CD14-positive monocyte (primary cell): ENCODE results near the gene C2orf76. TPM values are rescaled to one million over a fixed set of nuclear protein-coding genes. Genes with fewer than 3 reads are reported as not detected.

Experiments
- DNase-seq, 3 donors: peaks; one replicate each; pipeline ENCODE4 v3.0.0-alpha.2; 2011 to 2022
- H2AFZ ChIP-seq: 2 replicates; pipeline ENCODE4 v1.6.0; 2012; ENCODE audit warnings: mild to moderate bottlenecking, low read depth, low read length, inconsistent platforms; ENCODE audit not compliant: insufficient read depth, poor library complexity, severe bottlenecking
- H3K27ac ChIP-seq, 2 donors: 1 replicate in 1 of 2; 2 replicates in 1 of 2; pipeline ENCODE4 v1.5.1; 2012 to 2013; ENCODE audit warnings: low read length in 2 of 2, control low read depth in 1 of 2, inconsistent platforms in 1 of 2, low read depth in 1 of 2, mild to moderate bottlenecking in 1 of 2
- H3K27me3 ChIP-seq, 2 donors: one replicate each; pipeline versions ENCODE4 v1.6.0 to v1.6.1; 2011 to 2013; ENCODE audit warnings: low read length in 2 of 2; ENCODE audit not compliant: control insufficient read depth in 2 of 2, insufficient read depth in 2 of 2
- H3K36me3 ChIP-seq, 2 donors: replicated peaks in 1 of 2; 1 replicate in 1 of 2; 2 replicates in 1 of 2; pipeline versions ENCODE4 v1.5.1 to v1.6.1; 2012 to 2013; ENCODE audit warnings: low read length in 2 of 2, control low read depth in 1 of 2, inconsistent platforms in 1 of 2, mild to moderate bottlenecking in 1 of 2; ENCODE audit not compliant: insufficient read depth in 2 of 2, control insufficient read depth in 1 of 2
- H3K4me1 ChIP-seq, 2 donors: 1 replicate in 1 of 2; 2 replicates in 1 of 2; pipeline versions ENCODE4 v1.5.1 to v1.6.1; 2012 to 2013; ENCODE audit warnings: low read length in 2 of 2, control low read depth in 1 of 2, inconsistent platforms in 1 of 2, mild to moderate bottlenecking in 1 of 2, moderate library complexity in 1 of 2; ENCODE audit not compliant: insufficient read depth in 2 of 2, control insufficient read depth in 1 of 2
- H3K4me2 ChIP-seq: replicated peaks from 2 replicates; pipeline ENCODE3; 2012; ENCODE audit warnings: low read length, moderate library complexity, mild to moderate bottlenecking; ENCODE audit not compliant: poor library complexity, severe bottlenecking; ENCODE audit errors: extremely low read depth
- H3K4me3 ChIP-seq, 3 experiments: fragments of 200-600 bp in 1 of 3; sonication (generic) in 1 of 3; replicated peaks in 1 of 3; 1 replicate in 2 of 3; 2 replicates in 1 of 3; pipeline ENCODE4 v1.5.1; 2011 to 2013; ENCODE audit warnings: low read length in 3 of 3, mild to moderate bottlenecking in 3 of 3, control low read depth in 2 of 3, low read depth in 2 of 3, inconsistent platforms in 1 of 3, moderate library complexity in 1 of 3
- H3K79me2 ChIP-seq: 2 replicates; pipeline ENCODE4 v1.6.0; 2012; ENCODE audit warnings: mild to moderate bottlenecking, control low read depth, inconsistent platforms, low read length, moderate library complexity; ENCODE audit not compliant: insufficient read depth
- H3K9ac ChIP-seq: 2 replicates; pipeline ENCODE4 v1.6.0; 2017; ENCODE audit warnings: low read length, mild to moderate bottlenecking; ENCODE audit not compliant: insufficient read depth, poor library complexity, severe bottlenecking
- H3K9me3 ChIP-seq, 2 donors: replicated peaks in 1 of 2; 1 replicate in 1 of 2; 2 replicates in 1 of 2; pipeline versions ENCODE4 v1.5.1 to v1.6.1; 2012 to 2013; ENCODE audit warnings: low read length in 2 of 2, control low read depth in 1 of 2; ENCODE audit not compliant: control insufficient read depth in 1 of 2, insufficient read depth in 1 of 2
- H4K20me1 ChIP-seq: 2 replicates; pipeline ENCODE4 v1.6.0; 2012; ENCODE audit warnings: mild to moderate bottlenecking, low read length, control low read depth, moderate library complexity; ENCODE audit not compliant: insufficient read depth
- H3K27ac Mint-ChIP-seq, 7 donors: one replicate each; pipeline ENCODE4 v1.8.0; 2020; ENCODE audit warnings: mild to moderate bottlenecking in 7 of 7, mixed read lengths in 7 of 7, moderate library complexity in 6 of 7, inconsistent platforms in 2 of 7
- H3K27me3 Mint-ChIP-seq, 3 donors: one replicate each; pipeline ENCODE4 v1.8.0; 2021 to 2022; ENCODE audit warnings: low read depth in 3 of 3, mild to moderate bottlenecking in 3 of 3, mixed read lengths in 3 of 3, moderate library complexity in 3 of 3, inconsistent platforms in 1 of 3
- H3K36me3 Mint-ChIP-seq, 2 donors: one replicate each; pipeline ENCODE4 v1.8.0; 2020; ENCODE audit warnings: mixed read lengths in 2 of 2, inconsistent platforms in 1 of 2, mild to moderate bottlenecking in 1 of 2
- H3K4me1 Mint-ChIP-seq: one replicate; pipeline ENCODE4 v1.8.0; 2020; ENCODE audit warnings: mild to moderate bottlenecking, mixed read lengths
- H3K4me3 Mint-ChIP-seq, 2 donors: one replicate each; pipeline ENCODE4 v1.8.0; 2020; ENCODE audit warnings: mild to moderate bottlenecking in 2 of 2, mixed read lengths in 2 of 2, moderate library complexity in 1 of 2
- H3K9me3 Mint-ChIP-seq, 7 donors: one replicate each; pipeline ENCODE4 v1.8.0; 2020 to 2022; ENCODE audit warnings: mixed read lengths in 7 of 7, mild to moderate bottlenecking in 6 of 7, moderate library complexity in 6 of 7, inconsistent platforms in 2 of 7
- WGBS: methylation state at CpG from one replicate; pipeline ENCODE4 v1.1.5; 2013; ENCODE audit warnings: missing lambda C conversion rate; ENCODE audit not compliant: insufficient coverage; 5-methylcytosine and 5-hydroxymethylcytosine counted together
- intact Hi-C, 2 donors: fragments of 100-400 bp; cut with micrococcal nuclease; formaldehyde crosslinking; loops; one replicate each; pipeline versions ENCODE4 v1.15.0 to v1.15.1; 2023
- polyA plus RNA-seq, 3 donors: library from polyadenylated mRNA; depleted of rRNA in 1 of 3; unstranded in 2 of 3; stranded (reverse) in 1 of 3; fragments of 300-500 nt in 2 of 3; fragments of >200 nt in 1 of 3; fragmentation: Illumina TruSeq in 2 of 3; gene quantifications; 1 replicate in 2 of 3; 2 replicates in 1 of 3; pipeline ENCODE4 v1.2.3, GENCODE V29; 2012 to 2021
- TF ChIP-seq, protein P1 (sequence below): fragments of 200-600 bp; IDR thresholded peaks from one replicate; pipeline ENCODE4 v1.8.0; 2022; ENCODE audit warnings: antibody characterized with exemption, mild to moderate bottlenecking

The C2orf76 gene
- polyA plus RNA-seq, 3 donors: 9.7 to 32.5 (median 31.0) TPM

DNA sequence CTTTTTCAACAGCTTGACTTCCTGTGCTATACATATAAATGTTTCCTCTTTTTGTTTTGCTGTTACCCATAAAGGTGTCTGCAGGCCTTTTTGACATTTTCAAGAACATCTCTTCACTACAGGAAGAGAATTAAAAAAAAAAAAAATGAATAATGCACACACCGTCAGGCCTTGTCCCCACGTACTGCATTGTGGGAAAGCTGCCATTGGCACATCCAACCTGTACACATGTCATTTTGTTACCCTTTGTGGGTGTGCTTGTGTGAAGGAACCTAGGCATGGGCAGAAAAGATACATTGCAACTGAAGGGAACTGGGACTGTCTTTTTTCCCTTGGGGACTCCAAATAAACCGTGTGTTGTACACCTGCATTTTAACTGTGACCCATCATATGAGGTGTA lies 48.3 kb upstream of the C2orf76 start:
- Mint-ChIP-seq H3K27ac (no peak overlapping the region), H3K4me3 (no peak overlapping the region), H3K36me3 (no peaks in the 10 kb centered on the region), H3K27me3 (peaks cover 0 to 12% (median 11%) of the 10 kb centered on the region in 3 donors), H3K4me1 (peaks cover 1% of the 10 kb centered on the region), H3K9me3 (peaks cover 0 to 2% (median 0%) of the 10 kb centered on the region in 7 donors)
- no peak overlapping the region for H3K4me2 ChIP-seq
- no peak overlapping the region for H3K4me3 ChIP-seq
- peaks cover 0 to 3% of the 10 kb centered on the region in 2 donors for H3K27me3 ChIP-seq
- H3K79me2 ChIP-seq: no peaks in the 10 kb centered on the region
- no peak for DNase-seq
- H3K4me1 ChIP-seq: no peaks in the 10 kb centered on the region
- H3K27ac ChIP-seq: no peak overlapping the region
- TF ChIP-seq, protein P1, sequence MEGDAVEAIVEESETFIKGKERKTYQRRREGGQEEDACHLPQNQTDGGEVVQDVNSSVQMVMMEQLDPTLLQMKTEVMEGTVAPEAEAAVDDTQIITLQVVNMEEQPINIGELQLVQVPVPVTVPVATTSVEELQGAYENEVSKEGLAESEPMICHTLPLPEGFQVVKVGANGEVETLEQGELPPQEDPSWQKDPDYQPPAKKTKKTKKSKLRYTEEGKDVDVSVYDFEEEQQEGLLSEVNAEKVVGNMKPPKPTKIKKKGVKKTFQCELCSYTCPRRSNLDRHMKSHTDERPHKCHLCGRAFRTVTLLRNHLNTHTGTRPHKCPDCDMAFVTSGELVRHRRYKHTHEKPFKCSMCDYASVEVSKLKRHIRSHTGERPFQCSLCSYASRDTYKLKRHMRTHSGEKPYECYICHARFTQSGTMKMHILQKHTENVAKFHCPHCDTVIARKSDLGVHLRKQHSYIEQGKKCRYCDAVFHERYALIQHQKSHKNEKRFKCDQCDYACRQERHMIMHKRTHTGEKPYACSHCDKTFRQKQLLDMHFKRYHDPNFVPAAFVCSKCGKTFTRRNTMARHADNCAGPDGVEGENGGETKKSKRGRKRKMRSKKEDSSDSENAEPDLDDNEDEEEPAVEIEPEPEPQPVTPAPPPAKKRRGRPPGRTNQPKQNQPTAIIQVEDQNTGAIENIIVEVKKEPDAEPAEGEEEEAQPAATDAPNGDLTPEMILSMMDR: no peak
- no peaks in the 10 kb centered on the region for H3K9me3 ChIP-seq
- no peaks in the 10 kb centered on the region for H4K20me1 ChIP-seq
- no peaks in the 10 kb centered on the region for H3K36me3 ChIP-seq
- H2AFZ ChIP-seq: no peak overlapping the region
- no CpG with 5 or more reads among the region's 3 CpGs for WGBS
- H3K9ac ChIP-seq: no peak overlapping the region
- intact Hi-C loops: no loop called here

DNA sequence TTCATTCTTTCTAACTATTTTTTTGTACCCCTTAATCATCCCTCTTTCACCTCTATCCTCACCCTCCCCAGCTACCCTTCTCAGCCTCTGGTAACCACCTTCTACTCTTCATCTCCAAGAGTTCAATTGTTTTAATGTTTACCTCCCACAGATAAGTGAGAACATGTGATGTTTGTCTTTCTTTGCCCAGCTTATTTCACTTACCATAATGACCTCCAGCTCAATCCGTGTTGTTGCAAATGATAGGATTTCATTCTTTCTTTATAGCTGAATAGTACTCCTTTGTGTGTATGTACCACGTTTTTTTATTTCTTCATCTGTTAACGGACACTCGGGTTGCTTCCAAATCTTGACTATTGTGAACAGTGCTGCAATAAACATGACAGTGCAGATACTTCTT lies 42.9 kb upstream of the C2orf76 start:
- intact Hi-C loops: no loop called here
- WGBS: 83% methylated on average over 2 of the region's 4 CpGs
- H3K79me2 ChIP-seq: no peaks in the 10 kb centered on the region
- no peak overlapping the region for H2AFZ ChIP-seq
- H3K36me3 ChIP-seq: no peaks in the 10 kb centered on the region
- Mint-ChIP-seq H3K4me3 (no peak overlapping the region), H3K4me1 (peaks cover 2% of the 10 kb centered on the region), H3K27ac (no peak overlapping the region), H3K27me3 (peaks cover 4 to 6% (median 4%) of the 10 kb centered on the region in 3 donors), H3K9me3 (peaks cover 0 to 5% (median 2%) of the 10 kb centered on the region in 7 donors), H3K36me3 (no peaks in the 10 kb centered on the region)
- DNase-seq: no peak
- peaks cover 0 to 3% of the 10 kb centered on the region in 2 donors for H3K27me3 ChIP-seq
- H3K4me2 ChIP-seq: no peak overlapping the region
- TF ChIP-seq, protein P1: no peak
- peaks cover 0 to 3% of the 10 kb centered on the region in 2 donors for H3K9me3 ChIP-seq
- no peak overlapping the region for H3K27ac ChIP-seq
- H3K4me1 ChIP-seq: no peaks in the 10 kb centered on the region
- no peaks in the 10 kb centered on the region for H4K20me1 ChIP-seq
- no peak overlapping the region for H3K9ac ChIP-seq
- no peak overlapping the region for H3K4me3 ChIP-seq
